ENCODE measurements around the gene CCDC69. TPM values are rescaled to one million over a fixed set of nuclear protein-coding genes. Genes with fewer than 3 reads are reported as not detected.

The CCDC69 gene
- total RNA-seq, 1 experiment from 2014 or later = 5.1 TPM

GRCh38 chr5:151137067-151137825 lies 86.6 kb downstream of the CCDC69 start:
- Mint-ChIP-seq H3K27me3 (ENCODE audit: insufficient read depth, unreplicated experiment) (no peaks in the 10 kb centered on the region), H3K9me3 (ENCODE audit: unreplicated experiment) (no peaks in the 10 kb centered on the region), H3K27ac (ENCODE audit: unreplicated experiment) (no peak overlapping the region), H3K36me3 (ENCODE audit: insufficient read depth, unreplicated experiment) (peaks cover 6% of the 10 kb centered on the region), H3K4me1 (ENCODE audit: low read depth, unreplicated experiment) (no peaks in the 10 kb centered on the region), H3K4me3 (ENCODE audit: unreplicated experiment) (no peak overlapping the region)
- no peak for DNase-seq
- H3K4me1 ChIP-seq = no peaks in the 10 kb centered on the region
- no peaks in the 10 kb centered on the region for H3K27me3 ChIP-seq (replicated peaks; ENCODE audit: control insufficient read depth, insufficient read depth, low read length)
- no peaks in the 10 kb centered on the region for H3K9me3 ChIP-seq
- CTCF ChIA-PET = no interaction called here
- intact Hi-C loops (cut with micrococcal nuclease; ENCODE audit: unreplicated experiment) = no loop called here
- TF ChIP-seq CTCF (IDR thresholded peaks at IDR 0.05; ENCODE audit: insufficient read depth in 1 of 2, low read depth in 1 of 2, low read length in 1 of 2, severe bottlenecking in 1 of 2, unreplicated experiment in 1 of 2) = no peak
- BruUV-seq (replicated peaks) = no TSS peak
- H3K36me3 ChIP-seq (ENCODE audit: control insufficient read depth, insufficient read depth, low read length) = no peaks in the 10 kb centered on the region
- no peak overlapping the region for H3K4me3 ChIP-seq (ENCODE audit: low read depth, low read length)
- POLR2A ChIA-PET = no interaction called here

- no TSS peak for BruUV-seq (replicated peaks)
- H3K4me3 Mint-ChIP-seq (ENCODE audit: unreplicated experiment) = no peak overlapping the region
- POLR2A ChIA-PET = no interaction called here
- H3K4me1 Mint-ChIP-seq (ENCODE audit: low read depth, unreplicated experiment) = peaks cover 8% of the 10 kb centered on the region
- Histone ChIP-seq H3K9me3 (no peaks in the 10 kb centered on the region), H3K4me3 (ENCODE audit: low read depth, low read length) (no peak overlapping the region), H3K4me1 (peaks cover 18% of the 10 kb centered on the region), H3K27me3 (replicated peaks; ENCODE audit: control insufficient read depth, insufficient read depth, low read length) (no peaks in the 10 kb centered on the region), H3K36me3 (ENCODE audit: control insufficient read depth, insufficient read depth, low read length) (no peaks in the 10 kb centered on the region)
- DNase-seq = no peak
- CTCF ChIA-PET = interaction anchor here (1.0 kb wide), 1 partner anchor 105 kb away, joined by 3 read pairs; no protein-coding TSS in a partner anchor
- H3K27me3 Mint-ChIP-seq (ENCODE audit: insufficient read depth, unreplicated experiment) = no peaks in the 10 kb centered on the region
- no peak for TF ChIP-seq CTCF (IDR thresholded peaks at IDR 0.05; ENCODE audit: insufficient read depth in 1 of 2, low read depth in 1 of 2, low read length in 1 of 2, severe bottlenecking in 1 of 2, unreplicated experiment in 1 of 2)
- intact Hi-C loops (cut with micrococcal nuclease; ENCODE audit: unreplicated experiment) = no loop called here
- no peak overlapping the region for H3K27ac Mint-ChIP-seq (ENCODE audit: unreplicated experiment)
- no peaks in the 10 kb centered on the region for H3K9me3 Mint-ChIP-seq (ENCODE audit: unreplicated experiment)
- H3K36me3 Mint-ChIP-seq (ENCODE audit: insufficient read depth, unreplicated experiment) = peaks cover 13% of the 10 kb centered on the region
These were observed 89.7 kb downstream of the CCDC69 start for GRCh38 chr5:151134228-151134627.

GRCh38 chr5:151132963-151133362 lies 90.9 kb downstream of the CCDC69 start:
- H3K27me3 ChIP-seq (replicated peaks; ENCODE audit: control insufficient read depth, insufficient read depth, low read length) = no peaks in the 10 kb centered on the region
- Mint-ChIP-seq H3K4me1 (ENCODE audit: low read depth, unreplicated experiment) (peaks cover 8% of the 10 kb centered on the region), H3K27ac (ENCODE audit: unreplicated experiment) (no peak overlapping the region), H3K27me3 (ENCODE audit: insufficient read depth, unreplicated experiment) (no peaks in the 10 kb centered on the region), H3K36me3 (ENCODE audit: insufficient read depth, unreplicated experiment) (peaks cover 13% of the 10 kb centered on the region), H3K4me3 (ENCODE audit: unreplicated experiment) (no peak overlapping the region), H3K9me3 (ENCODE audit: unreplicated experiment) (no peaks in the 10 kb centered on the region)
- H3K36me3 ChIP-seq (ENCODE audit: control insufficient read depth, insufficient read depth, low read length) = no peaks in the 10 kb centered on the region
- H3K4me3 ChIP-seq (ENCODE audit: low read depth, low read length) = no peak overlapping the region
- no peaks in the 10 kb centered on the region for H3K9me3 ChIP-seq
- no peak for TF ChIP-seq CTCF (IDR thresholded peaks at IDR 0.05; ENCODE audit: insufficient read depth in 1 of 2, low read depth in 1 of 2, low read length in 1 of 2, severe bottlenecking in 1 of 2, unreplicated experiment in 1 of 2)
- CTCF ChIA-PET = no interaction called here
- H3K4me1 ChIP-seq = peaks cover 18% of the 10 kb centered on the region
- POLR2A ChIA-PET = no interaction called here
- no TSS peak for BruUV-seq (replicated peaks)
- no peak for DNase-seq
- intact Hi-C loops (cut with micrococcal nuclease; ENCODE audit: unreplicated experiment) = no loop called here

Other genes starting within 250 kb of the CCDC69 start
- 80.6 and 86.6 TPM in 2 replicates for gene GPX3, start 203.5 kb downstream of the CCDC69 start, total RNA-seq (2022)
- gene TNIP1, start 143.1 kb downstream of the CCDC69 start, total RNA-seq (2022) = 62.7 and 65.7 TPM in 2 replicates
- 43.0 and 51.9 TPM in 2 replicates for gene ANXA6, start 66.3 kb downstream of the CCDC69 start, total RNA-seq (2022)
- gene GM2A, start 29.1 kb upstream of the CCDC69 start, total RNA-seq (2022) = 27.6 and 28.0 TPM in 2 replicates
- not detected in 2 replicates for gene SLC36A3, start 79.7 kb upstream of the CCDC69 start, total RNA-seq (2022)
- gene SLC36A2, start 123.5 kb upstream of the CCDC69 start, total RNA-seq (2022) = not detected in 2 replicates
- 17.5 and 18.2 TPM in 2 replicates for gene SLC36A1, start 223.5 kb upstream of the CCDC69 start, total RNA-seq (2022)